H1 (cell line): ENCODE measurements around the gene RNU6-8. TPM values are rescaled to one million over a fixed set of nuclear protein-coding genes. Genes with fewer than 3 reads are reported as not detected.

Experiments used
- CTCF ChIA-PET: fragments of 300-600 bp; sonication (Branson Sonifier 250); formaldehyde crosslinking; loops from one replicate; lab custom pipeline; 2021; ENCODE audit not compliant: partially characterized antibody; lab: Charles Lee
- POLR2A ChIA-PET: fragments of 300-600 bp; sonication (Branson Sonifier 250); formaldehyde crosslinking; loops from one replicate; lab custom pipeline; 2021; ENCODE audit warnings: inconsistent platforms; ENCODE audit not compliant: partially characterized antibody; lab: Charles Lee
- DNase-seq, 2 experiments: peaks; one replicate each; pipeline versions ENCODE4 v3.0.0 to v3.0.0-alpha.2; 2010 to 2022; ENCODE audit warnings: low spot score in 2 of 2, low read depth in 1 of 2, mixed read lengths in 1 of 2
- FAIRE-seq: peaks from 2 replicates; lab custom pipeline; 2011; peaks lifted over from hg19 to GRCh38; lab: Jason Lieb, UNC
- H2AFZ ChIP-seq: 2 replicates; pipeline ENCODE4 v1.8.1; 2012; ENCODE audit warnings: low read length, inconsistent platforms
- H2AK5ac ChIP-seq: 2 replicates; pipeline ENCODE4 v1.6.1; 2013; ENCODE audit warnings: low read depth, low read length
- H2BK120ac ChIP-seq: replicated peaks from 2 replicates; pipeline ENCODE3; 2013; ENCODE audit warnings: low read depth, low read length, inconsistent platforms
- H2BK12ac ChIP-seq: 2 replicates; pipeline ENCODE4 v1.6.1; 2013; ENCODE audit warnings: low read depth, low read length
- H2BK15ac ChIP-seq: 2 replicates; pipeline ENCODE4 v1.6.1; 2013; ENCODE audit warnings: low read length
- H2BK20ac ChIP-seq: 2 replicates; pipeline ENCODE4 v1.6.1; 2013; ENCODE audit warnings: low read length
- H2BK5ac ChIP-seq: 2 replicates; pipeline ENCODE4 v1.6.1; 2013; ENCODE audit warnings: low read depth, low read length
- H3K14ac ChIP-seq: 2 replicates; pipeline ENCODE4 v1.6.1; 2013; ENCODE audit warnings: inconsistent platforms; ENCODE audit not compliant: insufficient read length
- H3K18ac ChIP-seq: 2 replicates; pipeline ENCODE4 v1.6.1; 2013; ENCODE audit warnings: low read length; ENCODE audit errors: extremely low read depth
- H3K23ac ChIP-seq: 2 replicates; pipeline ENCODE4 v1.6.1; 2013; ENCODE audit warnings: inconsistent platforms; ENCODE audit not compliant: insufficient read length
- H3K23me2 ChIP-seq: 2 replicates; pipeline ENCODE4 v1.6.1; 2013; ENCODE audit warnings: low read depth, low read length
- H3K27ac ChIP-seq: 2 replicates; pipeline ENCODE4 v1.6.1; 2011; ENCODE audit warnings: low read depth, low read length, inconsistent platforms
- H3K27me3 ChIP-seq, 4 experiments: replicated peaks in 1 of 4; 1 replicate in 1 of 4; 2 replicates in 3 of 4; pipeline versions ENCODE4 v1.6.1 to v1.8.1; 2011 to 2013; ENCODE audit warnings: low read length in 3 of 4, mild to moderate bottlenecking in 3 of 4, inconsistent platforms in 2 of 4, mixed read lengths in 2 of 4, moderate library complexity in 1 of 4; ENCODE audit not compliant: control insufficient read depth in 3 of 4, insufficient read depth in 3 of 4; ENCODE audit errors: extremely low read depth in 1 of 4
- H3K36me3 ChIP-seq, 4 experiments: 2 replicates each; pipeline versions ENCODE4 v1.6.1 to v1.8.1; 2011 to 2013; ENCODE audit warnings: mild to moderate bottlenecking in 4 of 4, low read length in 3 of 4, moderate library complexity in 2 of 4, control low read depth in 1 of 4, inconsistent platforms in 1 of 4; ENCODE audit not compliant: insufficient read depth in 4 of 4, control insufficient read depth in 2 of 4
- H3K4ac ChIP-seq: replicated peaks from 2 replicates; pipeline ENCODE3; 2013; ENCODE audit warnings: low read length, low read depth, mixed read lengths, inconsistent platforms; ENCODE audit not compliant: insufficient read length
- H3K4me1 ChIP-seq, 4 experiments: replicated peaks in 1 of 4; 1 replicate in 1 of 4; 2 replicates in 3 of 4; pipeline versions ENCODE4 v1.6.1 to v1.8.1; 2011 to 2013; ENCODE audit warnings: low read length in 3 of 4, inconsistent platforms in 2 of 4, mixed read lengths in 1 of 4; ENCODE audit not compliant: insufficient read depth in 4 of 4, control insufficient read depth in 3 of 4
- H3K4me2 ChIP-seq, 2 experiments: 2 replicates each; pipeline versions ENCODE4 v1.6.1 to v1.8.1; 2011 to 2013; ENCODE audit warnings: low read depth in 2 of 2, low read length in 2 of 2, control low read depth in 1 of 2, inconsistent platforms in 1 of 2, mild to moderate bottlenecking in 1 of 2; ENCODE audit not compliant: insufficient read depth in 1 of 2
- H3K4me3 ChIP-seq, 4 experiments: fragments of 200-600, 300-600 bp in 1 of 4; sonication (generic), shearing (Covaris generic), sonication (Bioruptor Twin) in 1 of 4; 2 replicates each; pipeline versions ENCODE4 v1.5.1 to v1.8.1; 2011 to 2016; ENCODE audit warnings: low read length in 4 of 4, low read depth in 3 of 4, control low read depth in 2 of 4, inconsistent platforms in 2 of 4, mild to moderate bottlenecking in 2 of 4, mixed read lengths in 1 of 4, moderate library complexity in 1 of 4; ENCODE audit not compliant: insufficient read depth in 2 of 4; ENCODE audit errors: extremely low read depth in 1 of 4
- H3K56ac ChIP-seq: replicated peaks from 2 replicates; pipeline ENCODE3; 2013; ENCODE audit warnings: low read depth, mild to moderate bottlenecking, mixed read lengths, low read length, inconsistent platforms; ENCODE audit not compliant: insufficient read length
- H3K79me1 ChIP-seq: 2 replicates; pipeline ENCODE4 v1.6.1; 2013; ENCODE audit warnings: low read depth, low read length, control low read depth
- H3K79me2 ChIP-seq, 2 experiments: 2 replicates each; pipeline versions ENCODE4 v1.6.1 to v1.8.1; 2012 to 2013; ENCODE audit warnings: low read length in 2 of 2, mild to moderate bottlenecking in 2 of 2, inconsistent platforms in 1 of 2; ENCODE audit not compliant: insufficient read depth in 2 of 2, control insufficient read depth in 1 of 2
- H3K9ac ChIP-seq, 4 experiments: replicated peaks in 1 of 4; 1 replicate in 1 of 4; 2 replicates in 3 of 4; pipeline versions ENCODE4 v1.6.1 to v1.8.1; 2011 to 2013; ENCODE audit warnings: low read depth in 3 of 4, low read length in 3 of 4, control low read depth in 2 of 4, mild to moderate bottlenecking in 2 of 4, moderate library complexity in 2 of 4, inconsistent platforms in 1 of 4; ENCODE audit errors: extremely low read depth in 1 of 4
- H3K9me3 ChIP-seq, 2 experiments: 2 replicates each; pipeline versions ENCODE4 v1.6.1 to v1.8.1; 2012 to 2013; ENCODE audit warnings: mild to moderate bottlenecking in 2 of 2, moderate library complexity in 2 of 2, control low read depth in 1 of 2, inconsistent platforms in 1 of 2, low read depth in 1 of 2, low read length in 1 of 2, mixed read lengths in 1 of 2; ENCODE audit not compliant: insufficient read depth in 2 of 2
- H4K20me1 ChIP-seq, 2 experiments: replicated peaks in 1 of 2; 2 replicates each; pipeline versions ENCODE3 to v1.8.1; 2011 to 2013; ENCODE audit warnings: inconsistent platforms in 2 of 2, low read length in 2 of 2, mild to moderate bottlenecking in 1 of 2; ENCODE audit not compliant: insufficient read depth in 2 of 2, control insufficient read depth in 1 of 2
- H4K5ac ChIP-seq: 2 replicates; pipeline ENCODE4 v1.6.1; 2013; ENCODE audit warnings: low read length, low read depth, mixed read lengths, inconsistent platforms; ENCODE audit not compliant: insufficient read length
- H4K8ac ChIP-seq: 2 replicates; pipeline ENCODE4 v1.8.0; 2013; ENCODE audit warnings: mild to moderate bottlenecking, moderate library complexity, low read length, inconsistent platforms; ENCODE audit not compliant: insufficient read depth; ENCODE audit errors: extremely low read depth
- H4K91ac ChIP-seq: replicated peaks from 2 replicates; pipeline ENCODE3; 2013; ENCODE audit warnings: low read length, mixed read lengths, inconsistent platforms; ENCODE audit not compliant: insufficient read length
- EGR1 ChIP-seq: IDR thresholded peaks from 2 replicates; pipeline ENCODE4 v1.6.1; 2011; ENCODE audit warnings: low read depth, low read length, borderline replicate concordance
- JUN ChIP-seq: IDR thresholded peaks from 2 replicates; pipeline ENCODE4 v1.6.1; 2011; ENCODE audit warnings: low read depth, mild to moderate bottlenecking, improper control_type of control experiment, low read length
- SRF ChIP-seq: IDR thresholded peaks from 2 replicates; pipeline ENCODE4 v1.6.1; 2011; ENCODE audit warnings: mild to moderate bottlenecking, low read depth, low read length, moderate library complexity
- SUZ12 ChIP-seq: fragments of 200-600 bp; sonication (generic); IDR thresholded peaks from 2 replicates; pipeline ENCODE4 v1.6.1; 2012; ENCODE audit warnings: mild to moderate bottlenecking, inconsistent platforms, low read length, moderate library complexity, mixed read lengths
- WGBS, 2 experiments: shearing (Covaris generic) in 1 of 2; methylation state at CpG; one replicate each; pipeline versions ENCODE4 v1.1.6 to v1.1.7; 2013 to 2015; ENCODE audit warnings: low lambda C conversion rate in 2 of 2, mixed read lengths in 2 of 2, inconsistent platforms in 1 of 2, low coverage in 1 of 2, missing lambda C conversion rate in 1 of 2; ENCODE audit not compliant: insufficient replicate concordance in 2 of 2, insufficient coverage in 1 of 2, insufficient read length in 1 of 2; ENCODE audit errors: extremely low coverage in 1 of 2, missing lambda C conversion rate in 1 of 2; 5-methylcytosine and 5-hydroxymethylcytosine counted together
- polyA plus RNA-seq, 7 experiments: library from polyadenylated mRNA; depleted of rRNA in 3 of 7; stranded (reverse) in 5 of 7; unstranded in 2 of 7; fragments of >200 nt in 5 of 7; fragments of 200-250 nt in 2 of 7; gene quantifications; 1 replicate in 5 of 7; 2 replicates in 1 of 7; 4 replicates in 1 of 7; pipeline versions ENCODE4 v1.2.1 to v1.2.3, GENCODE V29; 2011 to 2013; ENCODE audit warnings: missing spikeins in 2 of 7, mixed read lengths in 2 of 7
- total RNA-seq: library from RNA; stranded (reverse); fragmentation: NEBNext Ultra II Directional; extraction: Animal tissue kit (Norgen Biotek cat#: 25700); gene quantifications from 2 replicates; pipeline ENCODE4 v1.2.1, GENCODE V29; 2021

Gene RNU6-8
- total and polyA plus RNA-seq, 2 of the 8 experiments (the other 6 are each of a cell fraction or from before 2014, with no cell fraction given), result not detected

GRCh38 chr14:32206552-32206951 is 3.5 kb upstream of the RNU6-8 start:
- no peaks in the 10 kb centered on the region for H3K79me1 ChIP-seq
- H4K20me1 ChIP-seq, result peaks cover 0 to 2% of the 10 kb centered on the region in 2 experiments
- H3K9ac ChIP-seq, result no peak overlapping the region; a peak in 1 of 7 replicates
- H3K56ac ChIP-seq, result no peak overlapping the region
- no peaks in the 10 kb centered on the region for H3K27me3 ChIP-seq
- H2BK120ac ChIP-seq, result no peak overlapping the region
- H2BK12ac ChIP-seq, result no peak overlapping the region
- no peak for DNase-seq
- no peaks in the 10 kb centered on the region for H3K79me2 ChIP-seq
- no peak overlapping the region for H4K91ac ChIP-seq
- no peak overlapping the region for H3K27ac ChIP-seq
- no peak overlapping the region for H3K23ac ChIP-seq
- no peaks in the 10 kb centered on the region for H3K36me3 ChIP-seq
- H2BK20ac ChIP-seq, result no peak overlapping the region
- no peak overlapping the region for H4K5ac ChIP-seq
- H4K8ac ChIP-seq, result no peak overlapping the region
- H3K23me2 ChIP-seq, result peaks cover 13% of the 10 kb centered on the region
- no peak overlapping the region for H3K4me3 ChIP-seq
- peaks cover 0 to 3% (median 0%) of the 10 kb centered on the region in 4 experiments; a peak in 1 of 7 replicates for H3K4me1 ChIP-seq
- peak overlapping the region; percentile 31; the same call in 1 of the 2 replicates for H2AFZ ChIP-seq
- H3K4me2 ChIP-seq, result no peak overlapping the region
- FAIRE-seq, result no peak
- no peak overlapping the region for H2BK15ac ChIP-seq
- H2BK5ac ChIP-seq, result no peak overlapping the region
- no peak overlapping the region for H3K14ac ChIP-seq
- WGBS, 2 experiments, result 69% methylated on average over 2 of the region's 2 CpGs; no CpG with 5 or more reads in 1 of the 2 experiments
- H3K9me3 ChIP-seq, result no peaks in the 10 kb centered on the region
- H2AK5ac ChIP-seq, result no peak overlapping the region
- H3K18ac ChIP-seq, result no peak overlapping the region
- ChIA-PET CTCF (interaction anchor here (0.7 to 1.4 kb wide), 5 partner anchors 26 to 358 kb away, joined by 3 to 5 read pairs (median 3); no protein-coding TSS in a partner anchor), POLR2A (no interaction called here)
- no peak overlapping the region for H3K4ac ChIP-seq
- TF ChIP-seq EGR1 (no peak), SUZ12 (no peak), JUN (no peak), SRF (no peak)
